NCI-H2227 treated with DMSO at 0.1 percent for 48 hours (cell line): ENCODE data around the gene TOMM34.

ENCODE experiments used
- DNase-seq: peaks from one replicate; lab custom pipeline; 2025; lab: John Stamatoyannopoulos, UW

The TOMM34 gene

GRCh38 chr20:44931911-44932310 is 28.3 kb downstream of the TOMM34 start:
- no peak for DNase-seq

GRCh38 chr20:44930517-44931168 is 29.6 kb downstream of the TOMM34 start:
- DNase-seq, result no peak

GRCh38 chr20:44928595-44928994 is 31.6 kb downstream of the TOMM34 start:
- no peak for DNase-seq

GRCh38 chr20:44924541-44924940 is 35.7 kb downstream of the TOMM34 start:
- no peak for DNase-seq

- DNase-seq, result no peak
Observed at GRCh38 chr20:44921447-44921846, 38.8 kb downstream of the TOMM34 start.

- no peak for DNase-seq
Observed at GRCh38 chr20:44918761-44919160, 41.4 kb downstream of the TOMM34 start.

GRCh38 chr20:44918342-44918741 is 41.9 kb downstream of the TOMM34 start:
- no peak for DNase-seq

GRCh38 chr20:44917399-44917798 is 42.8 kb downstream of the TOMM34 start:
- no peak for DNase-seq

- no peak for DNase-seq
Observed at GRCh38 chr20:44916586-44916985, 43.6 kb downstream of the TOMM34 start.

GRCh38 chr20:44914924-44915323 is 45.3 kb downstream of the TOMM34 start:
- DNase-seq, result no peak

GRCh38 chr20:44912189-44912588 is 48.0 kb downstream of the TOMM34 start:
- no peak for DNase-seq

GRCh38 chr20:44911264-44911921 is 48.8 kb downstream of the TOMM34 start:
- DNase-seq, result peak; percentile 11

- DNase-seq, result no peak
Observed at GRCh38 chr20:44910690-44911262, 49.4 kb downstream of the TOMM34 start.

- DNase-seq, result peak; percentile 76
Observed at GRCh38 chr20:44909872-44910689, 50.1 kb downstream of the TOMM34 start, which contains the start of gene PABPC1L. Gene PABPC1L (plus strand): TSS chr20:44910060. CDS start chr20:44910144, 84 bp downstream.

GRCh38 chr20:44908987-44909871 is 51.0 kb downstream of the TOMM34 start:
- no peak for DNase-seq

- no peak for DNase-seq
Observed at GRCh38 chr20:44904377-44904776, 55.8 kb downstream of the TOMM34 start.

- no peak for DNase-seq
Observed at GRCh38 chr20:44901974-44902373, 58.2 kb downstream of the TOMM34 start.

GRCh38 chr20:44900231-44900854 is 59.9 kb downstream of the TOMM34 start:
- no peak for DNase-seq

- DNase-seq, result no peak
Observed at GRCh38 chr20:44897133-44897532, 63.1 kb downstream of the TOMM34 start.

- no peak for DNase-seq
Observed at GRCh38 chr20:44896583-44896982, 63.6 kb downstream of the TOMM34 start.

- DNase-seq, result no peak
Observed at GRCh38 chr20:44894959-44895358, 65.2 kb downstream of the TOMM34 start.
